Nephron progenitor cell (in vitro differentiated cells): ENCODE data around the gene RPRD1B.

Source experiments
- DNase-seq: peaks from one replicate; pipeline ENCODE4 v3.0.0; 2021
- H3K27ac Mint-ChIP-seq: 2 replicates; pipeline ENCODE4 v1.8.0; 2021; ENCODE audit warnings: mild to moderate bottlenecking, moderate library complexity, mixed read lengths
- H3K27me3 Mint-ChIP-seq: 2 replicates; pipeline ENCODE4 v1.8.0; 2021; ENCODE audit warnings: mild to moderate bottlenecking, low read depth, mixed read lengths; ENCODE audit not compliant: poor library complexity
- H3K36me3 Mint-ChIP-seq: 2 replicates; pipeline ENCODE4 v1.8.0; 2021; ENCODE audit warnings: low read depth, mixed read lengths
- H3K4me1 Mint-ChIP-seq: 2 replicates; pipeline ENCODE4 v1.8.0; 2021; ENCODE audit warnings: mixed read lengths
- H3K4me3 Mint-ChIP-seq: 2 replicates; pipeline ENCODE4 v1.8.0; 2021; ENCODE audit warnings: mild to moderate bottlenecking, moderate library complexity, mixed read lengths
- H3K9me3 Mint-ChIP-seq: 2 replicates; pipeline ENCODE4 v1.8.0; 2021; ENCODE audit warnings: mild to moderate bottlenecking, moderate library complexity, mixed read lengths
- CTCF ChIP-seq: fragments of 200-600 bp; sonication (generic); IDR thresholded peaks from 2 replicates; pipeline ENCODE4 v1.5.0; 2021; ENCODE audit warnings: antibody characterized with exemption

Gene RPRD1B

DNA sequence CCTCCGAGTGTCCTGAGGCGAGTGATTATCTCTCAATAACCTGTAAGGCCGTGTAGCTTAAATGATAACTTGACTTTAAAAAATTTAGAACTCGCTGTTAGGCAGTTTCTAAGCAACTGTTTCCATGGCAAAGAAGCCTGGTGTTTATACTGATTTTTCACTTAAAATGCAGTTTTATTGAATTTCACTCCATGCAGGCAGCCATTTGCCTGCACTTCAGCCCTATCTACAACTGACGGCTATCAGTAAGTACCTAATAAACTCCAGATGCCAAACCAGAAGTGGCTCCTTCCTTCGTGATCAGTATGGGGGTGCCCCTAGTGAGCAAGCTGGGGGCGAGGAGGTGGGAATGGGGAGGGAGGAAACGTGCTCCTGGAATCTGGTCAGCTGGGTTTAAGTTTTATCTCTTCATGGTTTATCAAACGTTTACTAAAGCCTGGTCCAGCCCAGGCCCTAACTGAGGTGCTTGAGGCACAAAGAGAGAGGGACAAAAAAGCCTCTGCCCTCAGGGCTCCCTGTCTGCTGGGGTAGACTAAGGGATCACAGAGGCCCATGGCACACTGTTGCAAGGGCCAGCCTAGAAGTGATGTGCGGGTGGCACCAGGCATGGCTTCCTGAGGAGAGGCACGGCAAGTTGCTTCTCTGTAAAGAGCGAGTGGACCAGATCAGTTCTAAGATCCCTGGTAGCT lies 45.8 kb upstream of the RPRD1B start:
- peaks cover 38% of the 10 kb centered on the region for H3K4me1 Mint-ChIP-seq
- H3K27me3 Mint-ChIP-seq, result peaks cover 5% of the 10 kb centered on the region
- H3K4me3 Mint-ChIP-seq, result no peak overlapping the region
- peak overlapping the region; percentile 68 for H3K27ac Mint-ChIP-seq
- H3K36me3 Mint-ChIP-seq, result peaks cover 38% of the 10 kb centered on the region
- H3K9me3 Mint-ChIP-seq, result no peaks in the 10 kb centered on the region
- TF ChIP-seq CTCF, result no peak
- no peak for DNase-seq

DNA sequence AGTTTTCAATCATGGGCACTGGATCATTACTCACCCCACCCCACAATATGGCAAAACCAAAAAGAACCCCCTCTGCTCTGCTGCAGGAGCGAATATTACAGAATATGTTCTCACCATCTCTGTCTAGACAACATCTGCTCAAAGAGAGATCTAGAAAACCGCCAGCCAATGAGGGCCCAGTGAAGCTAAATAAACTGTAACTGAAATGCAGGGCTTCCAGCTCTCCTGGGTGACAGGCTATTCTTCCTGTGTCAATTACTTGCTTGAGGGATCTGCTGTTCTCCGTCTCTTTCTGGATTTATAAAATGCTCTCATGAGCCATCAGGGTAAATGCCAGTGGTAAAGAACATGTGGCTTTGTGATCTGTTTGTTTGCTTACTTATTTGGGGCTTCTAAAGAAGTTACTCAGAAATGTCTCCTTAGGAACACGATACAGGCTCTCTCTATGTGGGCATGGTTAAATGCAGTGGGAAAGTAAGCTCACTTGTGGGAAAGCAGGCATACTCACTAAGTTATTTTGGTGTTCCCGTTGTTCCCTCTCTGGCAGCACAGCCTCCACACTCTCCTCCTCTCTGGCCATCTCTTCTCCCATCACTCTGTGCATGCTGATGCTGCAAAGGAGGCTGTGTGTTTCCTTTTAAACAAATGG lies 45.1 kb upstream of the RPRD1B start:
- Mint-ChIP-seq H3K4me1 (peaks cover 42% of the 10 kb centered on the region), H3K9me3 (no peaks in the 10 kb centered on the region), H3K27me3 (peaks cover 5% of the 10 kb centered on the region), H3K36me3 (peaks cover 33% of the 10 kb centered on the region), H3K4me3 (no peak overlapping the region), H3K27ac (peak overlapping the region; percentile 2)
- no peak for DNase-seq
- no peak for TF ChIP-seq CTCF

- Mint-ChIP-seq H3K9me3 (no peaks in the 10 kb centered on the region), H3K36me3 (peaks cover 41% of the 10 kb centered on the region), H3K4me3 (no peak overlapping the region), H3K4me1 (peaks cover 33% of the 10 kb centered on the region), H3K27ac (no peak overlapping the region), H3K27me3 (peaks cover 5% of the 10 kb centered on the region)
- TF ChIP-seq CTCF, result no peak
- DNase-seq, result no peak
Observed at GRCh38 chr20:37989601-37990295, 43.8 kb upstream of the RPRD1B start.

DNA sequence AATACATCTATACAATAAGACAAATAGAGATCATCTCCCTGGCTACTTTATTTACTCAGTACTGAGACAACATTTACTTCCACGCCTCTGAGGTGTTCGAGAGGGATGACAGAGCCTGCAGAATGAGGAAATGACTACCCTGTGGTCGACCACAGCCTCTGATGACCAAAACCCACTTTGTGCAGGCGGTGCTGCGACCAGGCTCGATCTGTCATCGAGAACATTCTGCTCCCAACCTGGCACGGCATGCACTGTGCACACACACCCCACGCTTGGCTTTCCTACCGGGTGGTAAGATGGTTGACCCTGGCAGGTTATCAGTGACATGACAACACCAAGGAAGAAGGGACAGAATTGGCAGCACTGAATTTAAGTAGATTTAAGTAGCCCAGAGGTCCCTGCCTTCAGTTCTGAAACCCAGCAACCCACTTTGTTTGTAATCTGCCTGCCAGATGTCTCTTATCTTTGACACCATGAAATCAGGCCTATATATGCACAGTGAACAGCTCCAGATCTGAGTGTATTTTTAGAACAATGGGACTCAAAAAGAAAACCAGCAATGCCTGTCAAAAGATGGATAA lies 42.9 kb upstream of the RPRD1B start:
- no peak for TF ChIP-seq CTCF
- no peak for DNase-seq
- Mint-ChIP-seq H3K36me3 (peaks cover 43% of the 10 kb centered on the region), H3K27me3 (peaks cover 5% of the 10 kb centered on the region), H3K9me3 (no peaks in the 10 kb centered on the region), H3K4me1 (peaks cover 30% of the 10 kb centered on the region), H3K4me3 (no peak overlapping the region), H3K27ac (no peak overlapping the region)

DNA sequence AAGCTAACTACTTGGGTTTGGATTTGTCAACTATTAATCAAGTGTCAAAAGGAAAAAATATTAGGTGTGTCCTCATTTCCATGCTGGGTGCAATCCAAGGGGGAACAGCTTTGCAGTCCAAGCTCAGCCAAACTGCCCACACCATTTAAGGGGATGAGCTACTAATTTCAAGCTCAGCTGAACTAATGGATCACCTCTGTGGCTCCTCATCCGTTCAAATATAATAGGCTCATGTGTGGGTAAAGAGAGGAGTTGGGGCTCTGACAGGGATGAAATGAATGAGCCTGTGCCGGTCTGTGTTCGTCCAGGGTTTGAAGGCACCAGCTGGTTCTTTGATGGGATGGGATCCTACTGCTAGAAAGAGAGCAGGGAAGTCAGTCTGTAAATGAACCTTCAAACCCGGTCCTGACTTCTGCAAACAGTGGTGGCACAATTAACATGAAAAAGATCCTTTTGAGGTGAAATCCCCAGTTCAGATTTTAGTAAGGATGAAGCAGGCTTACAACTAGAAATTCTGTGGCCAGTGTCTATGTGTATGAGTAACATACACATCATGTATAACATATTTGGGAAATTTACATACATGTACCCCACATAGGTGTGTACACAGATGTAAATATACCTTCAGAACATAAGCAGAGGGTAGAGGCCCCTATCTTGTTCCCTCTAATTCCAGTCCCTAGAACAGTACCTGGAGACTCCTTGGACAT lies 42.2 kb upstream of the RPRD1B start:
- TF ChIP-seq CTCF, result no peak
- Mint-ChIP-seq H3K27ac (no peak overlapping the region), H3K27me3 (peaks cover 5% of the 10 kb centered on the region), H3K9me3 (no peaks in the 10 kb centered on the region), H3K4me3 (no peak overlapping the region), H3K36me3 (peaks cover 45% of the 10 kb centered on the region), H3K4me1 (peaks cover 30% of the 10 kb centered on the region)
- DNase-seq, result no peak
